ENCODE data around the gene GPC6. TPM values are rescaled to one million over a fixed set of nuclear protein-coding genes. Genes with fewer than 3 reads are reported as not detected.

Gene GPC6
- total RNA-seq, 2 experiments from 2014 or later, result not detected

DNA sequence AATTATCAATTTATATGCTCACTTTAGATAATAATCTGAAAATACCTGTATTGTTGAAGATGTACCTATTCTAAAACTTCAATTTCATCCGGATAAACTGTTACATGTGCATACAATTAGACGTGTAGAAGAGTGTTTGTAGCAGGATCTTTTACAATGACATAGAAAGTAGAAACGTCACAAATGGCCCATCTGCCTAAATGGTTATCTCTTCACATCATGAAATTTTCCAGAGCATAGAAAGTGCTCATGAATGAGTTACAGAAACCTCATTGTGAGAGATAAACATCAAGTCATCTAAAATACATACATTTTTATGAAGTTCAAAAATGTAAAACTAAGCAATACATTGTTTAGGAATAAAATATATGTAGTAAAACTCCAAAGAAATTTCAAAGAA lies 607.4 kb downstream of the GPC6 start:
- intact Hi-C loops (cut with micrococcal nuclease; ENCODE audit: unreplicated experiment), result no loop called here
- Histone ChIP-seq H3K4me3 (ENCODE audit: low read depth, low read length, poor library complexity, severe bottlenecking) (no peak overlapping the region), H3K4me1 (ENCODE audit: insufficient read depth, low read length, poor library complexity, severe bottlenecking) (no peaks in the 10 kb centered on the region), H3K27ac (ENCODE audit: low read depth, low read length, poor library complexity, severe bottlenecking) (no peak overlapping the region), H4K20me1 (ENCODE audit: insufficient read depth, low read length) (no peaks in the 10 kb centered on the region), H3K79me2 (ENCODE audit: insufficient read depth, low read depth, low read length) (no peaks in the 10 kb centered on the region), H3K36me3 (ENCODE audit: insufficient read depth, low read length) (no peaks in the 10 kb centered on the region), H3K9me3 (ENCODE audit: low read length) (no peaks in the 10 kb centered on the region), H3K9me2 (ENCODE audit: insufficient read depth, low read length) (no peaks in the 10 kb centered on the region), H2AFZ (ENCODE audit: low read length) (no peak overlapping the region), H3K4me2 (ENCODE audit: low read length) (no peak overlapping the region)
- CTCF ChIA-PET (ENCODE audit: unreplicated experiment), result no interaction called here
- no peak for DNase-seq (ENCODE audit: low spot score)
- BruUV-seq (replicated peaks), result no TSS peak
- no peak for TF ChIP-seq EZH2phosphoT487 (IDR thresholded peaks at IDR 0.05; ENCODE audit: borderline replicate concordance, low read depth, low read length)
- TF ChIP-seq, protein P1, sequence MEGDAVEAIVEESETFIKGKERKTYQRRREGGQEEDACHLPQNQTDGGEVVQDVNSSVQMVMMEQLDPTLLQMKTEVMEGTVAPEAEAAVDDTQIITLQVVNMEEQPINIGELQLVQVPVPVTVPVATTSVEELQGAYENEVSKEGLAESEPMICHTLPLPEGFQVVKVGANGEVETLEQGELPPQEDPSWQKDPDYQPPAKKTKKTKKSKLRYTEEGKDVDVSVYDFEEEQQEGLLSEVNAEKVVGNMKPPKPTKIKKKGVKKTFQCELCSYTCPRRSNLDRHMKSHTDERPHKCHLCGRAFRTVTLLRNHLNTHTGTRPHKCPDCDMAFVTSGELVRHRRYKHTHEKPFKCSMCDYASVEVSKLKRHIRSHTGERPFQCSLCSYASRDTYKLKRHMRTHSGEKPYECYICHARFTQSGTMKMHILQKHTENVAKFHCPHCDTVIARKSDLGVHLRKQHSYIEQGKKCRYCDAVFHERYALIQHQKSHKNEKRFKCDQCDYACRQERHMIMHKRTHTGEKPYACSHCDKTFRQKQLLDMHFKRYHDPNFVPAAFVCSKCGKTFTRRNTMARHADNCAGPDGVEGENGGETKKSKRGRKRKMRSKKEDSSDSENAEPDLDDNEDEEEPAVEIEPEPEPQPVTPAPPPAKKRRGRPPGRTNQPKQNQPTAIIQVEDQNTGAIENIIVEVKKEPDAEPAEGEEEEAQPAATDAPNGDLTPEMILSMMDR (conservative IDR thresholded peaks at IDR 0.05; ENCODE audit: low read length), result no peak
- POLR2A ChIA-PET, result no interaction called here

DNA sequence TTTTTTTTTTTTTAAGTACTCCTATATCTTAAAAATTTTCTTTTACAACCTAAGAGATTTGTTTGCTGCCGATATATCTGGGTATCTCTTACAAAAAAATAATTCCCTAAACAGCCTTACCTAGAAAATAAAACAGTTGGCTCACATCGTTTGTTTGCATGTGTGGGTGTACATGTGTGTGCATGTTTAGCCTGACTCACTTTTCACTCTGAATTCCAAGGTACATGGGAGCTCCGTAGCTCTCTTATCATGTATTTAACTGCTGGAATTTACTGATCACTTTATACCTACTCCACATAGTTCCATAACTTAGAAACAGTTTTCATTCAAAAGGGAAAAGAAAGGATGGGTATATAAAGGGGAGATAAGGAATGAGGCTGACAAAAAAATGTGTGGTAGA lies 616.5 kb downstream of the GPC6 start:
- no peak for DNase-seq (ENCODE audit: low spot score)
- no peak for TF ChIP-seq EZH2phosphoT487 (IDR thresholded peaks at IDR 0.05; ENCODE audit: borderline replicate concordance, low read depth, low read length)
- TF ChIP-seq, protein P1 (conservative IDR thresholded peaks at IDR 0.05; ENCODE audit: low read length), result no peak
- H3K4me3 ChIP-seq (ENCODE audit: low read depth, low read length, poor library complexity, severe bottlenecking), result no peak overlapping the region
- no peaks in the 10 kb centered on the region for H3K9me2 ChIP-seq (ENCODE audit: insufficient read depth, low read length)
- H4K20me1 ChIP-seq (ENCODE audit: insufficient read depth, low read length), result no peaks in the 10 kb centered on the region
- H2AFZ ChIP-seq (ENCODE audit: low read length), result no peak overlapping the region
- BruUV-seq (replicated peaks), result no TSS peak
- intact Hi-C loops (cut with micrococcal nuclease; ENCODE audit: unreplicated experiment), result no loop called here
- CTCF ChIA-PET (ENCODE audit: unreplicated experiment), result no interaction called here
- H3K27ac ChIP-seq (ENCODE audit: low read depth, low read length, poor library complexity, severe bottlenecking), result no peak overlapping the region
- H3K4me1 ChIP-seq (ENCODE audit: insufficient read depth, low read length, poor library complexity, severe bottlenecking), result no peaks in the 10 kb centered on the region
- POLR2A ChIA-PET, result no interaction called here
- H3K36me3 ChIP-seq (ENCODE audit: insufficient read depth, low read length), result no peaks in the 10 kb centered on the region
- H3K79me2 ChIP-seq (ENCODE audit: insufficient read depth, low read depth, low read length), result no peaks in the 10 kb centered on the region
- no peak overlapping the region for H3K4me2 ChIP-seq (ENCODE audit: low read length)
- no peaks in the 10 kb centered on the region for H3K9me3 ChIP-seq (ENCODE audit: low read length)

DNA sequence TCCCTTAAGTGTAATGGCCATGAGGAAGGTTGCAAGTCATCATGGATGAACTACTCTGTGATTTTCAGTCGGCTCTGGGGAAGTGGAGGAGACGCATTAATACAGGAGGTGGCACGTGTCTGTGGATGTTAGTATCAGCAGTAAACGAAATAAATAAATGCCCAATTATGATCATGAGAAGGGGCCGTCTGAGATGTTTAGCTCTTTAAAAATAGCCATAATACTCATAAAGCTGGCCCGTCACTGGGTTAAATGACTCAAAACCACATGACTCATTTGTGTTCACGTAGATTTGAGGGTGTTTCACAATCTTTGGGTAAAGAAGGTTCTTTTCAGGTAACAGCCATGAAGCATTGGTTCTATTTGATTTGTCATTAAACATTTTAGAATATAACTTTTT lies 620.6 kb downstream of the GPC6 start:
- Histone ChIP-seq H2AFZ (ENCODE audit: low read length) (no peak overlapping the region), H3K4me2 (ENCODE audit: low read length) (no peak overlapping the region), H3K4me3 (ENCODE audit: low read depth, low read length, poor library complexity, severe bottlenecking) (no peak overlapping the region), H3K79me2 (ENCODE audit: insufficient read depth, low read depth, low read length) (no peaks in the 10 kb centered on the region), H3K9me3 (ENCODE audit: low read length) (no peaks in the 10 kb centered on the region), H3K27ac (ENCODE audit: low read depth, low read length, poor library complexity, severe bottlenecking) (no peak overlapping the region), H3K36me3 (ENCODE audit: insufficient read depth, low read length) (no peaks in the 10 kb centered on the region), H3K4me1 (ENCODE audit: insufficient read depth, low read length, poor library complexity, severe bottlenecking) (no peaks in the 10 kb centered on the region), H4K20me1 (ENCODE audit: insufficient read depth, low read length) (no peaks in the 10 kb centered on the region), H3K9me2 (ENCODE audit: insufficient read depth, low read length) (no peaks in the 10 kb centered on the region)
- intact Hi-C loops (cut with micrococcal nuclease; ENCODE audit: unreplicated experiment), result no loop called here
- no peak for TF ChIP-seq EZH2phosphoT487 (IDR thresholded peaks at IDR 0.05; ENCODE audit: borderline replicate concordance, low read depth, low read length)
- TF ChIP-seq, protein P1 (conservative IDR thresholded peaks at IDR 0.05; ENCODE audit: low read length), result no peak
- no TSS peak for BruUV-seq (replicated peaks)
- CTCF ChIA-PET (ENCODE audit: unreplicated experiment), result interaction anchor here (0.6 kb wide), 1 partner anchor 1121 kb away, joined by 7 read pairs; no protein-coding TSS in a partner anchor
- POLR2A ChIA-PET, result interaction anchor here (1.1 kb wide), 1 partner anchor 8 kb away, joined by 3 read pairs; no protein-coding TSS in a partner anchor
- DNase-seq (ENCODE audit: low spot score), result no peak

Measured in OCI-LY7 (cell line).